Epithelial cell of proximal tubule (primary cell): ENCODE data around the gene LOXL3. TPM values are rescaled to one million over a fixed set of nuclear protein-coding genes. Genes with fewer than 3 reads are reported as not detected.

Experiments
- DNase-seq: peaks from one replicate; pipeline ENCODE4 v3.0.0-alpha.2; 2011; ENCODE audit warnings: low read depth
- H3K4me3 ChIP-seq: 2 replicates; pipeline ENCODE4 v1.5.1; 2011; ENCODE audit warnings: low read depth, mild to moderate bottlenecking, low read length
- total RNA-seq: library from RNA; depleted of rRNA; stranded (reverse); fragments of >200 nt; gene quantifications from 2 replicates; pipeline ENCODE4 v1.2.3, GENCODE V29; 2015
- TF ChIP-seq, protein P1 (sequence below): conservative IDR thresholded peaks from 2 replicates; pipeline ENCODE4 v1.5.1; 2012; ENCODE audit warnings: low read depth, mild to moderate bottlenecking, low read length

Gene LOXL3
- total RNA-seq, 1 donor from 2014 or later: 5.9 TPM

GRCh38 chr2:74551530-74551929, 2.2 kb downstream of the LOXL3 start:
- TF ChIP-seq, protein P1, sequence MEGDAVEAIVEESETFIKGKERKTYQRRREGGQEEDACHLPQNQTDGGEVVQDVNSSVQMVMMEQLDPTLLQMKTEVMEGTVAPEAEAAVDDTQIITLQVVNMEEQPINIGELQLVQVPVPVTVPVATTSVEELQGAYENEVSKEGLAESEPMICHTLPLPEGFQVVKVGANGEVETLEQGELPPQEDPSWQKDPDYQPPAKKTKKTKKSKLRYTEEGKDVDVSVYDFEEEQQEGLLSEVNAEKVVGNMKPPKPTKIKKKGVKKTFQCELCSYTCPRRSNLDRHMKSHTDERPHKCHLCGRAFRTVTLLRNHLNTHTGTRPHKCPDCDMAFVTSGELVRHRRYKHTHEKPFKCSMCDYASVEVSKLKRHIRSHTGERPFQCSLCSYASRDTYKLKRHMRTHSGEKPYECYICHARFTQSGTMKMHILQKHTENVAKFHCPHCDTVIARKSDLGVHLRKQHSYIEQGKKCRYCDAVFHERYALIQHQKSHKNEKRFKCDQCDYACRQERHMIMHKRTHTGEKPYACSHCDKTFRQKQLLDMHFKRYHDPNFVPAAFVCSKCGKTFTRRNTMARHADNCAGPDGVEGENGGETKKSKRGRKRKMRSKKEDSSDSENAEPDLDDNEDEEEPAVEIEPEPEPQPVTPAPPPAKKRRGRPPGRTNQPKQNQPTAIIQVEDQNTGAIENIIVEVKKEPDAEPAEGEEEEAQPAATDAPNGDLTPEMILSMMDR: no peak
- H3K4me3 ChIP-seq: no peak overlapping the region
- DNase-seq: no peak

DNA sequence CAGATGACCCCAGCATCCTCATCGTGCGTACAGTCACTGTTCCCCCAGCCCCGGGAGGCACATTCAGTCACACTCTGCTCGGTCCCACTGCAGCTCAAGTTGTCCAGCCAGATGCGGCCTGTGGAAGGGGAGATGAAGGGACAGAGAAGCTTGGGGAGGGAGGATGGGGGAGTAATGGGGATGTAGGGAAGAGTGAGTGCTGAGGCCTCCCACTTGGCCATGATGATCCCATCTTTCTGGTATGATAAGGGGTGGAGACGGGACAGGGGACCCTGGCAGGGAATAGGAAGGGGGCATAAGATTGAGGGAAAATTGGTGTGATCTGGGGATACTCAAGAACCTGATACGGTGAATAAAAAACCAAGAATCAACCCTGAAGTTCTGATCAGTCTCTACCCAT, 3.5 kb downstream of the LOXL3 start:
- H3K4me3 ChIP-seq: no peak overlapping the region
- no peak for DNase-seq
- TF ChIP-seq, protein P1: no peak

GRCh38 chr2:74548900-74549826, 4.6 kb downstream of the LOXL3 start:
- H3K4me3 ChIP-seq: peak overlapping the region; percentile 71
- TF ChIP-seq, protein P1: no peak
- no peak for DNase-seq

GRCh38 chr2:74548285-74548899, 5.3 kb downstream of the LOXL3 start:
- peak overlapping the region; percentile 71 for H3K4me3 ChIP-seq
- TF ChIP-seq, protein P1: no peak
- DNase-seq: no peak

DNA sequence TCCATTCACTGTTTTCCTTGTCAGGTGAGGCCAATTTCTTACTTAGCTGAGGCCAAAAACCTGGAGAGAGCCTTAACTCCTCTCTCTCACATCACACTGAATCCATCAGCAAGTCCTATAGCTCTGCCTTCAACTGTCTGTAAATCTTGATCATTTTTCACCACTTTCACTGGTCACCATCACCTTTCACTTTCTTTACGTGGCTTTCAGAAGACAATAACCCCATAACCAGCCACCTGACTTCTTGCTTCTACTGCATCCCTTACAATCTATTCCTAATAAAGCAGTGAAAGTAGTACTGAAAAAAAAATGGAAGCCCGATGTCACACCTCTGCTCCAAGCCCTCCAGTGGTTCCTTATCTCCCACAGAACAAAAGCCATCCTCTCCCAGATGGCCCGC, 7.7 kb downstream of the LOXL3 start:
- DNase-seq: no peak
- no peak overlapping the region for H3K4me3 ChIP-seq
- TF ChIP-seq, protein P1: no peak

DNA sequence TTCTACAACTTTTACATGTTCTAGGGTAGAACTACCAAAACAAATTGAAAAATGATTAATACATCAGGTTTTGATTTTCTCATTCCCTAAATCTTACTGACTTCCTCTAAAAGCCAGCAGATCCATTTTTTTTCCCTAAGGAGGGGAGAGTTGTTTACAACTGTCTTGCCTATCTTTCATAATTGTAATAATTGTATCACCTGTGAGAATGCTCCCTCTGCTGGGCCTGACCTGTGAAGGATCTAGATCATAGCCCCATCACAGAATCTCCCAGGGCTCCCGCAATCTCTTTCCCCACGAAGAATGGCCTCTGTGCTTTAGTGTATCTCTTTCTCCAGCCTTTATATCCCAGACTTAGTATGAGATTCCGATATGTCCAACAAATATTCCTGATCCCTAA, 9.1 kb downstream of the LOXL3 start:
- TF ChIP-seq, protein P1: peak; percentile 41
- DNase-seq: no peak

More for the DNA sequence above, 9.1 kb downstream of the LOXL3 start:
- H3K4me3 ChIP-seq: no peak overlapping the region
